Measurements from ENCODE around the gene UMAD1. TPM values are rescaled to one million over a fixed set of nuclear protein-coding genes. Genes with fewer than 3 reads are reported as not detected.

Gene UMAD1
- total and polyA plus RNA-seq, 2 of the 13 experiments (the other 11 are each of a cell fraction or from before 2014, with no cell fraction given): 16.8 to 17.6 TPM

GRCh38 chr7:7895004-7895650 lies 254.6 kb downstream of the UMAD1 start:
- no peaks in the 10 kb centered on the region for H3K9me3 ChIP-seq (ENCODE audit: low read length)
- intact Hi-C loops (cut with micrococcal nuclease; ENCODE audit: unreplicated experiment): no loop called here
- no peaks in the 10 kb centered on the region for H3K4me1 ChIP-seq (ENCODE audit: insufficient read depth, low read length)
- BruUV-seq (replicated peaks): no TSS peak
- WGBS (ENCODE audit: low lambda C conversion rate): 88% methylated on average over 7 of the region's 7 CpGs
- no peaks in the 10 kb centered on the region for H3K79me2 ChIP-seq (ENCODE audit: insufficient read depth, low read length)
- H4K20me1 ChIP-seq (ENCODE audit: insufficient read depth, low read length): no peaks in the 10 kb centered on the region
- DNase-seq (ENCODE audit: low spot score): no peak
- in situ Hi-C loops (cut with HindIII; ENCODE audit: extremely low pct_ligation_motif_present, low pct_unique_long_range_greater_than_20kb): no loop called here
- no peaks in the 10 kb centered on the region for H3K27me3 ChIP-seq (ENCODE audit: control insufficient read depth in 1 of 2, insufficient read depth in 2 of 2, low read length in 2 of 2)
- no peaks in the 10 kb centered on the region for H3K36me3 ChIP-seq (replicated peaks in 1 of 2; ENCODE audit: control insufficient read depth in 1 of 2, insufficient read depth in 2 of 2, low read length in 2 of 2)
- H3K27ac ChIP-seq (ENCODE audit: extremely low read length, insufficient read depth, low read length): no peak overlapping the region
- no peak overlapping the region for H3K4me3 ChIP-seq (replicated peaks in 1 of 3; ENCODE audit: insufficient read depth in 1 of 3, low read depth in 2 of 3, low read length in 3 of 3)
- TF ChIP-seq TOPORS (CRISPR knock-in tag; IDR thresholded peaks at IDR 0.05): no peak
- ChIA-PET CTCF (ENCODE audit: low intra/inter-chr PET ratio, low total read pairs) (no interaction called here), POLR2A (interaction anchor here (0.7 kb wide), 1 partner anchor 199 kb away, joined by 3 read pairs; no protein-coding TSS in a partner anchor)
- no peak overlapping the region for H3K4me2 ChIP-seq (ENCODE audit: low read depth, low read length)
- no peak for ATAC-seq
- no peak overlapping the region for H3K9ac ChIP-seq (ENCODE audit: insufficient read depth, low read depth, low read length)
- H2AFZ ChIP-seq (ENCODE audit: low read length): no peak overlapping the region
- no peak for FAIRE-seq

- Histone ChIP-seq H3K79me2 (ENCODE audit: insufficient read depth, low read length) (no peaks in the 10 kb centered on the region), H2AFZ (ENCODE audit: low read length) (no peak overlapping the region), H3K27me3 (ENCODE audit: control insufficient read depth in 1 of 2, insufficient read depth in 2 of 2, low read length in 2 of 2) (no peaks in the 10 kb centered on the region), H3K4me1 (ENCODE audit: insufficient read depth, low read length) (no peaks in the 10 kb centered on the region), H3K9me3 (ENCODE audit: low read length) (no peaks in the 10 kb centered on the region), H3K9ac (ENCODE audit: insufficient read depth, low read depth, low read length) (no peak overlapping the region), H3K27ac (ENCODE audit: extremely low read length, insufficient read depth, low read length) (no peak overlapping the region), H3K4me3 (replicated peaks in 1 of 3; ENCODE audit: insufficient read depth in 1 of 3, low read depth in 2 of 3, low read length in 3 of 3) (no peak overlapping the region), H3K36me3 (replicated peaks in 1 of 2; ENCODE audit: control insufficient read depth in 1 of 2, insufficient read depth in 2 of 2, low read length in 2 of 2) (no peaks in the 10 kb centered on the region), H3K4me2 (ENCODE audit: low read depth, low read length) (no peak overlapping the region), H4K20me1 (ENCODE audit: insufficient read depth, low read length) (no peaks in the 10 kb centered on the region)
- DNase-seq (ENCODE audit: low spot score) (no peak), FAIRE-seq (no peak), ATAC-seq (no peak)
- no TSS peak for BruUV-seq (replicated peaks)
- in situ Hi-C loops (cut with HindIII; ENCODE audit: extremely low pct_ligation_motif_present, low pct_unique_long_range_greater_than_20kb): no loop called here
- CTCF ChIA-PET (ENCODE audit: low intra/inter-chr PET ratio, low total read pairs): no interaction called here
- intact Hi-C loops (cut with micrococcal nuclease; ENCODE audit: unreplicated experiment): no loop called here
- POLR2A ChIA-PET: interaction anchor here (0.7 kb wide), 1 partner anchor 199 kb away, joined by 3 read pairs; no protein-coding TSS in a partner anchor
- WGBS (ENCODE audit: low lambda C conversion rate): 93% methylated on average over 4 of the region's 4 CpGs
- no peak for TF ChIP-seq ZNF20 (CRISPR knock-in tag; IDR thresholded peaks at IDR 0.05)
- TF ChIP-seq NFYB (CRISPR knock-in tag; IDR thresholded peaks at IDR 0.05): no peak
- no peak for TF ChIP-seq ZNF326 (CRISPR knock-in tag; IDR thresholded peaks at IDR 0.05; ENCODE audit: borderline replicate concordance)
- TF ChIP-seq ZNF737 (CRISPR knock-in tag; IDR thresholded peaks at IDR 0.05; ENCODE audit: borderline replicate concordance): no peak
- TF ChIP-seq DMAP1 (CRISPR knock-in tag; IDR thresholded peaks at IDR 0.05): no peak
- TF ChIP-seq RXRA (CRISPR knock-in tag; IDR thresholded peaks at IDR 0.05): no peak
- TF ChIP-seq IKZF5 (CRISPR knock-in tag; IDR thresholded peaks at IDR 0.05): no peak
- TF ChIP-seq ZSCAN12 (CRISPR knock-in tag; IDR thresholded peaks at IDR 0.05): no peak
- TF ChIP-seq ZNF180 (CRISPR knock-in tag; IDR thresholded peaks at IDR 0.05; ENCODE audit: borderline replicate concordance, low read depth): no peak
- TF ChIP-seq PHF21A (CRISPR knock-in tag; IDR thresholded peaks at IDR 0.05): no peak
- no peak for TF ChIP-seq ZBTB37 (CRISPR knock-in tag; IDR thresholded peaks at IDR 0.05)
Observed at GRCh38 chr7:7895754-7896153, 255.2 kb downstream of the UMAD1 start.
